Lower lobe of right lung (tissue), 2 donors: ENCODE results near the gene IQCC. TPM values are rescaled to one million over a fixed set of nuclear protein-coding genes. Genes with fewer than 3 reads are reported as not detected.
A peak's percentile ranks its signal among the peaks of the same experiment; 100 is the strongest.

Experiments
- ATAC-seq, 2 donors: fragments of 200-7000 bp; cut with Tn5 transposase; one replicate each; pipeline ENCODE4 v1.9.1; 2020 to 2022; ENCODE audit warnings: mild to moderate bottlenecking in 2 of 2, moderate library complexity in 2 of 2
- DNase-seq: peaks from one replicate; pipeline ENCODE4 v3.0.0-alpha.2; 2020
- H3K27ac ChIP-seq: fragments of 200-600 bp; one replicate; pipeline ENCODE4 v1.8.0; 2022
- H3K27me3 ChIP-seq: fragments of 200-600 bp; one replicate; pipeline ENCODE4 v1.8.0; 2022; ENCODE audit warnings: low read depth
- H3K36me3 ChIP-seq: fragments of 200-600 bp; one replicate; pipeline ENCODE4 v1.8.0; 2022; ENCODE audit warnings: mild to moderate bottlenecking
- H3K4me1 ChIP-seq: fragments of 200-600 bp; one replicate; pipeline ENCODE4 v1.8.0; 2022
- H3K4me3 ChIP-seq: fragments of 200-600 bp; one replicate; pipeline ENCODE4 v1.8.0; 2022; ENCODE audit warnings: mild to moderate bottlenecking
- H3K9me3 ChIP-seq: fragments of 200-600 bp; one replicate; pipeline ENCODE4 v1.8.0; 2022
- CTCF ChIP-seq: fragments of 200-600 bp; IDR thresholded peaks from one replicate; pipeline ENCODE4 v1.8.0; 2022; ENCODE audit warnings: antibody characterized with exemption, mild to moderate bottlenecking
- intact Hi-C: fragments of 100-400 bp; cut with DNase I; formaldehyde crosslinking; loops from one replicate; pipeline ENCODE4 v1.11.0; 2022
- total RNA-seq: library from RNA; stranded (reverse); fragmentation: NEBNext Ultra II Directional; extraction: Animal tissue kit (Norgen Biotek cat#: 25700); gene quantifications from one replicate; pipeline ENCODE4 v1.2.1, GENCODE V29; 2021
- donor health status: DM: no; HTN: yes; CAD: no; lungs with severe emphysema.

Gene IQCC
- total RNA-seq, 1 donor from 2014 or later: 2.0 TPM

- H3K36me3 ChIP-seq: peaks cover 43% of the 10 kb centered on the region
- peak; percentile 80 for TF ChIP-seq CTCF
- no peak overlapping the region for H3K27ac ChIP-seq
- H3K27me3 ChIP-seq: no peaks in the 10 kb centered on the region
- no peaks in the 10 kb centered on the region for H3K9me3 ChIP-seq
- peaks cover 15% of the 10 kb centered on the region for H3K4me1 ChIP-seq
- peak; percentile 78 to 80 for ATAC-seq
- intact Hi-C loops: no loop called here
- DNase-seq: peak; percentile 55
- no peak overlapping the region for H3K4me3 ChIP-seq
Measured at GRCh38 chr1:32215629-32216480, 10.4 kb downstream of the IQCC start.

- DNase-seq (no peak), ATAC-seq (no peak)
- no peak for TF ChIP-seq CTCF
- Histone ChIP-seq H3K27me3 (no peaks in the 10 kb centered on the region), H3K4me3 (no peak overlapping the region), H3K27ac (no peak overlapping the region), H3K4me1 (peaks cover 22% of the 10 kb centered on the region), H3K36me3 (peaks cover 43% of the 10 kb centered on the region), H3K9me3 (no peaks in the 10 kb centered on the region)
- intact Hi-C loops: no loop called here
Measured at GRCh38 chr1:32216566-32216965, 11.1 kb downstream of the IQCC start.

- no peak for DNase-seq
- peaks cover 44% of the 10 kb centered on the region for H3K36me3 ChIP-seq
- no peak for ATAC-seq
- intact Hi-C loops: no loop called here
- no peak overlapping the region for H3K27ac ChIP-seq
- peaks cover 36% of the 10 kb centered on the region for H3K4me1 ChIP-seq
- H3K4me3 ChIP-seq: no peak overlapping the region
- no peaks in the 10 kb centered on the region for H3K9me3 ChIP-seq
- no peaks in the 10 kb centered on the region for H3K27me3 ChIP-seq
- TF ChIP-seq CTCF: no peak
Measured at GRCh38 chr1:32219022-32219421, 13.6 kb downstream of the IQCC start.

GRCh38 chr1:32220746-32221580, 15.5 kb downstream of the IQCC start:
- Histone ChIP-seq H3K9me3 (no peaks in the 10 kb centered on the region), H3K27ac (peak overlapping the region; percentile 94), H3K4me3 (peak overlapping the region; percentile 92), H3K4me1 (peaks cover 37% of the 10 kb centered on the region), H3K27me3 (no peaks in the 10 kb centered on the region), H3K36me3 (peaks cover 45% of the 10 kb centered on the region)
- DNase-seq: no peak
- no peak for TF ChIP-seq CTCF
- no peak for ATAC-seq
- intact Hi-C loops: no loop called here

GRCh38 chr1:32221581-32221979, 16.1 kb downstream of the IQCC start:
- TF ChIP-seq CTCF: no peak
- intact Hi-C loops: no loop called here
- no peak for DNase-seq
- Histone ChIP-seq H3K4me3 (peak overlapping the region; percentile 92), H3K36me3 (peaks cover 45% of the 10 kb centered on the region), H3K27ac (peak overlapping the region; percentile 94), H3K27me3 (no peaks in the 10 kb centered on the region), H3K9me3 (no peaks in the 10 kb centered on the region), H3K4me1 (peaks cover 32% of the 10 kb centered on the region)
- ATAC-seq: no peak
